Measurements from ENCODE around the gene SMIM8. TPM values are rescaled to one million over a fixed set of nuclear protein-coding genes. Genes with fewer than 3 reads are reported as not detected.
"Not testable (repeated sequence)": the region's sequence is repeated elsewhere in the genome, so short reads cannot be mapped to it uniquely, and the experiment has no call there.

SMIM8 gene
- total and polyA plus RNA-seq, 10 donors: 4.2 to 18.6 (median 11.9) TPM

DNA sequence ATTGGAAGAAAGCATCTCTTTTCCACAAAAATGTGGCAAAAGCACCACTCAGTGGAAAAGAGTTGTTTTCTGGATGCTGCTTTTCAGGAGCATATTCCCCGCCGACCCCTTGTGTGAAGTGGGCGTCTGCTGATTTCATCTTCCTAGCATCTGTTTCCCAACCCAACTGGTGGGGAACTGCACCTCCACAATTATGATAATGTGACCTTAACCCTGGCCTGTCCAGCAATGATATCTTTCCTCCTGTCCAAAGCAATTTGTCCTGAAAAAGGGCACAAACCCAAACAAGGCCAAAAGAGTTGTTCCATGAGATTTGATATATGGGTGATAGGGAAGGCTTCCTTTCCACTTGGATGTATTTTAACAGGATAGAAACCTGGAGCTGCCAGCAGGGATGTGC is 7.3 kb upstream of the SMIM8 start:
- Histone ChIP-seq H3K27me3 (replicated peaks in 1 of 7) (peaks cover 0 to 15% (median 0%) of the 10 kb centered on the region in 7 donors), H3K4me3 (no peak overlapping the region), H3K36me3 (no peaks in the 10 kb centered on the region), H3K27ac (no peak overlapping the region), H3K9me3 (no peaks in the 10 kb centered on the region), H3K4me1 (no peaks in the 10 kb centered on the region)
- 85 to 98% (median 90%) methylated on average over 3 of the region's 3 CpGs for WGBS, 5 donors
- intact Hi-C loops (cut with DNase I; ENCODE audit: low total_unique reads): no loop called here
- TF ChIP-seq POLR2AphosphoS5 (IDR thresholded peaks at IDR 0.05): no peak
- TF ChIP-seq, protein P1, sequence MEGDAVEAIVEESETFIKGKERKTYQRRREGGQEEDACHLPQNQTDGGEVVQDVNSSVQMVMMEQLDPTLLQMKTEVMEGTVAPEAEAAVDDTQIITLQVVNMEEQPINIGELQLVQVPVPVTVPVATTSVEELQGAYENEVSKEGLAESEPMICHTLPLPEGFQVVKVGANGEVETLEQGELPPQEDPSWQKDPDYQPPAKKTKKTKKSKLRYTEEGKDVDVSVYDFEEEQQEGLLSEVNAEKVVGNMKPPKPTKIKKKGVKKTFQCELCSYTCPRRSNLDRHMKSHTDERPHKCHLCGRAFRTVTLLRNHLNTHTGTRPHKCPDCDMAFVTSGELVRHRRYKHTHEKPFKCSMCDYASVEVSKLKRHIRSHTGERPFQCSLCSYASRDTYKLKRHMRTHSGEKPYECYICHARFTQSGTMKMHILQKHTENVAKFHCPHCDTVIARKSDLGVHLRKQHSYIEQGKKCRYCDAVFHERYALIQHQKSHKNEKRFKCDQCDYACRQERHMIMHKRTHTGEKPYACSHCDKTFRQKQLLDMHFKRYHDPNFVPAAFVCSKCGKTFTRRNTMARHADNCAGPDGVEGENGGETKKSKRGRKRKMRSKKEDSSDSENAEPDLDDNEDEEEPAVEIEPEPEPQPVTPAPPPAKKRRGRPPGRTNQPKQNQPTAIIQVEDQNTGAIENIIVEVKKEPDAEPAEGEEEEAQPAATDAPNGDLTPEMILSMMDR (IDR thresholded peaks at IDR 0.05 in 8 of 11, conservative IDR thresholded peaks at IDR 0.05 in 3 of 11): no peak
- DNase-seq: no peak

DNA sequence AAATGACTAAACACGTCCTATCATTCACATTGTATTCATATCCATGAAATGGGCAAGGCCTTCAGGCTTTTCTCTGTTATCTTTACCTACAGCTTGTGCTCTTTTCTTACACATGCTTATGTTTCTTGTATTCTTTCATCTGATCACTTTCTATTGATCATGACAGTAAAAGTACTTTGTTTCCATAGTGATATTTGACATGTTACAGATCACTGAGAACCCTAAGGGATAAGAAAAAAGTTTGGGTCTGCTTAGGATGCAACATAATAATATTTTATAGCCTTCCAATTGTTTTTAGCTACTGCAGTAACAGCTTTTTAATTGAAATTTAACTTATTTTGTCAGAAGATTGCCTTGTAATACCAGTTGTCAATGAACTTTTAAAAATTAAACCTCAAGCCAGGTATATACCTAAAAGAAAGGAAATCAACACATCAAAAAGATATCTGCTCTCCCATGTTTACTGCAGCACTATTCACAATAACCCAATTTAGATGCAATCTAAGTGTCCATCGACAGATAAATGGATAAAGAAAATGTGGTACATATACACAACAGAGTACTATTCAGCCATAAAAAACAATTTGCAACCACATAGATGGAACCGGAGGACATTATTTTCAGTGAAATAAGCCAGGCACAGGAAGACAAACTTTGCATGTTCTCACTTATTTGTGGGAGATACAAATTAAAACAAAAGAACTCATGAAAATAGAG is 3.0 kb upstream of the SMIM8 start:
- Histone ChIP-seq H3K9me3 (no peaks in the 10 kb centered on the region), H3K27ac (no peak overlapping the region), H3K27me3 (replicated peaks in 1 of 7) (peaks cover 0 to 15% (median 0%) of the 10 kb centered on the region in 7 donors), H3K4me1 (peaks cover 0 to 18% (median 6%) of the 10 kb centered on the region in 6 donors), H3K4me3 (no peak overlapping the region), H3K36me3 (no peaks in the 10 kb centered on the region)
- TF ChIP-seq POLR2AphosphoS5 (IDR thresholded peaks at IDR 0.05) (no peak), POLR2A (IDR thresholded peaks at IDR 0.05) (no peak)
- TF ChIP-seq, protein P1 (IDR thresholded peaks at IDR 0.05 in 8 of 11, conservative IDR thresholded peaks at IDR 0.05 in 3 of 11): no peak
- no peak for DNase-seq
- intact Hi-C loops (cut with DNase I; ENCODE audit: low total_unique reads): no loop called here
- 83 to 93% (median 85%) methylated on average over 3 of the region's 3 CpGs for WGBS, 5 donors

DNA sequence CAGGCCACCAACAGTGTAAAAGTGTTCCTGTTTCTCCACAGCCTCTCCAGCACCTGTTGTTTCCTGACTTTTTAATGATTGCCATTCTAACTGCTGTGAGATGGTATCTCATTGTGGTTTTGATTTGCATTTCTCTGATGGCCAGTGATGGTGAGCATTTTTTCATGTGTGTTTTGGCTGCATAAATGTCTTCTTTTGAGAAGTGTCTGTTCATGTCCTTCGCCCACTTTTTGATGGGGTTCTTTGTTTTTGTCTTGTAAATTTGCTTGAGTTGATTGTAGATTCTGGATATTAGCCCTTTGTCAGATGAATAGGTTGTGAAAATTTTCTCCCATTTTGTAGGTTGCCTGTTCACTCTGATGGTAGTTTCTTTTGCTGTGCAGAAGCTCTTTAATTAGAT is 1.5 kb downstream of the SMIM8 start:
- H3K36me3 ChIP-seq; H3K9me3 ChIP-seq; DNase-seq; H3K27ac ChIP-seq; intact Hi-C loops (cut with DNase I; ENCODE audit: low total_unique reads); H3K4me3 ChIP-seq; H3K27me3 ChIP-seq (replicated peaks in 1 of 7): not testable (repeated sequence)
- H3K4me1 ChIP-seq: peaks cover 0 to 18% (median 6%) of the 10 kb centered on the region in 6 donors
- 95 to 100% (median 98%) methylated on average over 1 of the region's 1 CpG for WGBS, 5 donors

DNA sequence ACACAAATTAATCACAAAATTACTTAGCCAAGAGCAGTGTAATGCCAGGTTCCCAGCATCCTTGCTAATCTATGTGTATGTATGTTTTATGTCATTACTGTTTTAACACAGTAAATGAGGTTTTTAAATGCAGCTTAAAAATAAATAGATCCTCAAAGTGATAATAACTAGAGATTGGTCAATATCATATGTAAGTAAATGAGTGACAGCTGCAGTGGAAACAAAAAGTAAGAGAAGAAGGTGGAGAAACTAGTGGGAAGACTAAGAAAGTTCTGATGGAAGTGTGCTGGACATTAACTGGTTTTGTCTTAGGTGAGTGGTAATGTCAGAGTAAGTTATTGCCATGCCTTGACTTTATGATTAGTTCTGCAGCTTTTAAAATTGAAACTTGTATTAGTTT is 8.6 kb downstream of the SMIM8 start:
- Histone ChIP-seq H3K4me1 (peaks cover 0 to 21% (median 11%) of the 10 kb centered on the region in 6 donors), H3K36me3 (no peaks in the 10 kb centered on the region), H3K4me3 (no peak overlapping the region), H3K27me3 (replicated peaks in 1 of 7) (no peaks in the 10 kb centered on the region), H3K9me3 (peaks cover 0 to 4% (median 0%) of the 10 kb centered on the region in 8 donors), H3K27ac (no peak overlapping the region)
- intact Hi-C loops (cut with DNase I; ENCODE audit: low total_unique reads): no loop called here
- TF ChIP-seq, protein P1 (IDR thresholded peaks at IDR 0.05 in 8 of 11, conservative IDR thresholded peaks at IDR 0.05 in 3 of 11): no peak
- TF ChIP-seq POLR2A (IDR thresholded peaks at IDR 0.05): no peak
- no peak for TF ChIP-seq POLR2AphosphoS5 (IDR thresholded peaks at IDR 0.05)
- DNase-seq: no peak

Data from spleen (tissue), 11 donors.